GM21528 (cell line): Measurements from ENCODE around the gene CDH4.

ENCODE experiments used
- ATAC-seq: cut with Tn5 transposase; IDR thresholded peaks from one replicate; pipeline ENCODE4 v1.9.1; 2021; ENCODE audit warnings: mild to moderate bottlenecking, moderate library complexity; ENCODE audit not compliant: unreplicated experiment, low FRiP score

Gene CDH4

GRCh38 chr20:61777773-61778494, 525.9 kb downstream of the CDH4 start:
- no peak for ATAC-seq

- no peak for ATAC-seq
Measured at GRCh38 chr20:61778495-61778863, 526.4 kb downstream of the CDH4 start.

- no peak for ATAC-seq
Measured at GRCh38 chr20:61779176-61779965, 527.3 kb downstream of the CDH4 start.

- no peak for ATAC-seq
Measured at GRCh38 chr20:61780066-61780465, 528.0 kb downstream of the CDH4 start.

- no peak for ATAC-seq
Measured at GRCh38 chr20:61784801-61785566, 532.9 kb downstream of the CDH4 start.

GRCh38 chr20:61785567-61785816, 533.4 kb downstream of the CDH4 start:
- ATAC-seq, result no peak

- ATAC-seq, result no peak
Measured at GRCh38 chr20:61786230-61786629, 534.2 kb downstream of the CDH4 start.

- ATAC-seq, result no peak
Measured at GRCh38 chr20:61788343-61788742, 536.3 kb downstream of the CDH4 start.

- no peak for ATAC-seq
Measured at GRCh38 chr20:61789329-61789728, 537.3 kb downstream of the CDH4 start.

GRCh38 chr20:61790116-61790827, 538.2 kb downstream of the CDH4 start:
- no peak for ATAC-seq

GRCh38 chr20:61791995-61792394, 539.9 kb downstream of the CDH4 start:
- no peak for ATAC-seq

GRCh38 chr20:61795669-61796630, 543.9 kb downstream of the CDH4 start:
- no peak for ATAC-seq

- no peak for ATAC-seq
Measured at GRCh38 chr20:61796738-61797137, 544.7 kb downstream of the CDH4 start.

- no peak for ATAC-seq
Measured at GRCh38 chr20:61797200-61797599, 545.1 kb downstream of the CDH4 start.

GRCh38 chr20:61797971-61798411, 545.9 kb downstream of the CDH4 start:
- ATAC-seq, result no peak

- ATAC-seq, result no peak
Measured at GRCh38 chr20:61798632-61799031, 546.6 kb downstream of the CDH4 start.

GRCh38 chr20:61799394-61799923, 547.4 kb downstream of the CDH4 start:
- no peak for ATAC-seq

- ATAC-seq, result no peak
Measured at GRCh38 chr20:61799928-61800327, 547.9 kb downstream of the CDH4 start.

- ATAC-seq, result no peak
Measured at GRCh38 chr20:61800359-61801064, 548.5 kb downstream of the CDH4 start.
